OCI-LY7 (cell line): ENCODE measurements around the gene VSNL1.

ENCODE experiments used
- CTCF ChIP-seq: fragments of 200-600 bp; sonication (generic); conservative IDR thresholded peaks from 2 replicates; pipeline ENCODE4 v1.5.1; 2014; ENCODE audit warnings: mild to moderate bottlenecking, antibody characterized with exemption, low read length, moderate library complexity, mixed read lengths
- EZH2phosphoT487 ChIP-seq: fragments of 200-600 bp; sonication (generic); IDR thresholded peaks from 2 replicates; pipeline ENCODE4 v1.6.1; 2018; ENCODE audit warnings: low read depth, borderline replicate concordance, mild to moderate bottlenecking, mixed run types, antibody characterized with exemption, low read length, moderate library complexity, mixed read lengths

GRCh38 chr2:17610521-17610920 lies 70.0 kb downstream of the VSNL1 start:
- TF ChIP-seq CTCF (no peak), EZH2phosphoT487 (no peak)
